ENCODE measurements around the gene KCNJ14.

The KCNJ14 gene

DNA sequence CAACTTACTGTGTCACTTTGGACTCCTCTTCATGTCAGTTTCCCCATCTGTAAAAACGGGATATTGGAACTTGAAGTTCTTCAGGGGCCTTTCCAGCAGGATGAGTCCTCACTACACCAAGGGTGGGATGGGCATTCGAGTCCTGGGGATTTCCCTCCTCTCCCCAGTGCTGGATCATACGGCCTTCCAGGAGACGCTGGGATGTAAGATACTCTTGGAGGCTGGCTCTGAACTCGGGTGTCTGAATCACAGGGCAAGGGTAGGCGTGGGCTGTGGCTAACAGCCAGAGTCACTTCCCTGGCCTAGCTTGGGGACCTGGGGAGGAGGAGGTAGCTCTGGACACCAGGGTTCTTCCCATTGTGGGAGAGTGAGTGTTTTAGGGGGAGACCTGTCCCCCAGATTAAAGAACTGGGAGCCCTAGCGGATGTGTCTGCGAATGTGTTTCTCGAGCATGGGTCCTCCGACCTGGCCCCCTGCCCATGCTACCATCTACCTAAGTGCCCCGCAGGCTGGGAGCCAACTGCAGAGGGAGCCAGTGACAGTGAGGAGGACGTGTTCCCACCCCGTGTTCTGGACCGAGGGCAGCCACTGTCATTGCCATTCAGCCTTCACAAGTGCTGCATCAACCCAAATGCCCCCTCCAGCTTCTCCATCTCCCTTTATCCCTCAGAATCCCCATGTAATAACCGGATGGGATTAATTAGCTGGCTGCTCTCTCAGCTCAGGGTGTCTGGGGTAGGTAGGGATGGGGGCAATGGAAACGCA is 11.4 kb downstream of the KCNJ14 start:
- H3K27ac ChIP-seq = no peak overlapping the region
- TF ChIP-seq, protein P1, sequence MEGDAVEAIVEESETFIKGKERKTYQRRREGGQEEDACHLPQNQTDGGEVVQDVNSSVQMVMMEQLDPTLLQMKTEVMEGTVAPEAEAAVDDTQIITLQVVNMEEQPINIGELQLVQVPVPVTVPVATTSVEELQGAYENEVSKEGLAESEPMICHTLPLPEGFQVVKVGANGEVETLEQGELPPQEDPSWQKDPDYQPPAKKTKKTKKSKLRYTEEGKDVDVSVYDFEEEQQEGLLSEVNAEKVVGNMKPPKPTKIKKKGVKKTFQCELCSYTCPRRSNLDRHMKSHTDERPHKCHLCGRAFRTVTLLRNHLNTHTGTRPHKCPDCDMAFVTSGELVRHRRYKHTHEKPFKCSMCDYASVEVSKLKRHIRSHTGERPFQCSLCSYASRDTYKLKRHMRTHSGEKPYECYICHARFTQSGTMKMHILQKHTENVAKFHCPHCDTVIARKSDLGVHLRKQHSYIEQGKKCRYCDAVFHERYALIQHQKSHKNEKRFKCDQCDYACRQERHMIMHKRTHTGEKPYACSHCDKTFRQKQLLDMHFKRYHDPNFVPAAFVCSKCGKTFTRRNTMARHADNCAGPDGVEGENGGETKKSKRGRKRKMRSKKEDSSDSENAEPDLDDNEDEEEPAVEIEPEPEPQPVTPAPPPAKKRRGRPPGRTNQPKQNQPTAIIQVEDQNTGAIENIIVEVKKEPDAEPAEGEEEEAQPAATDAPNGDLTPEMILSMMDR (conservative IDR thresholded peaks at IDR 0.05) = no peak

DNA sequence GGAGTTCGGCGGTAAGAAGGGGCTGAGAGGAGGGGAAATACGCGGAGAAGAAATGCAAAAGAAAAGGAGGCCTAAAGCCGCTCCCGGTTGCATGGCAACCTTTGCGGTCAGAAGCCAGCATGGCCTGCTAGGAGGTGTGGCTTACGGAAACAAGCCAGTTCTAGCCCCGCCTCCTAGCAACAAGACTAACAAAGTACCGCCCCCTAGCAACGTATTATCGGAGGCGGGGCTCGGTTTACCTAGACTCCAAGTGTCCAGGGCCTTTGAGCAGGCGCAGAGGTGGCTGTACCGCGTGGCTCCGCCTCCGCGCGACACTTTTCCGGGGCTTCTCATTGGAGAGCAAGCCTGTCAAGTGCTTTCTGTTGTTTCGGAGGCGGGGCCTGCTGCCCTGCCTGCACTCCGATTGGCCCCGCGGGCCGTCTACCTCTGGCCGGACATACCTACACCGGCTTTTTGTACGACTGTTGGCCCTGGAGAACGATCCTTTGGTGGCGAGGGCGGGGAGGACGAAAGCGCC is 13.5 kb downstream of the KCNJ14 start:
- peak overlapping the region; percentile 99 for H3K27ac ChIP-seq
- TF ChIP-seq, protein P1 (conservative IDR thresholded peaks at IDR 0.05) = no peak

DNA sequence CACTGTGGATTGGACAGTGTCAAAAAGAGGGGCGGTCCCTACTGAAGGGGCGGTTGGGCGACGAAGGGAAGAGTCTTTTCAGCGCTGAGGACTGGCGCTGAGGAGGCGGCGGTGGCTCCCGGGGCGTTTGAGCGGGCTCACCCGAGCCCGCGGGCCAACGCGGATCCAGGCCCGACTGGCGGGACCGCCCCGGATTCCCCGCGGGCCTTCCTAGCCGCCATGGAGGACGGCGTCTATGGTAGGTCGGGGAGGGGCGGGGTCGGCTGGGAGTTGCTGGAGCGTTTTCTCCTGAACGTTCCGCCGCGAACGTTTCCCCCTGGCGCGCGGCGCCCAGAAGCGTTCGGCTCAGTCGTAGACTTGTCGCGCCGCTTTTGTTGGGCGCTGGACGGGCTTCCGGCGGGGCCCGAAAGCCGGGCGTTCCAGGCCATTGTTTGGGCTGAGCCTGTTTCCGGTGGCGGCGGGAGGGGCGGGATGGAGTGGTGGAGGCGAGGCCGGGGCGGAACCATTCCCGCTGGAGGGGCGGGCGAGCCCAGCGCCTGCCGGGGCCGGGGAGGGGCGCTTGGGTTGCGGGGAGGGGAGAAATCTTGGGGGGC is 14.0 kb downstream of the KCNJ14 start, which contains the start of gene CYTH2:
TSS of gene CYTH2 (plus strand) at position 81 of the 593 bp plus-strand sequence. CDS start at position 220, 139 bp downstream.
- H3K27ac ChIP-seq = peak within 1 kb of the TSS; percentile 99
- TF ChIP-seq, protein P1 (conservative IDR thresholded peaks at IDR 0.05) = no peak

DNA sequence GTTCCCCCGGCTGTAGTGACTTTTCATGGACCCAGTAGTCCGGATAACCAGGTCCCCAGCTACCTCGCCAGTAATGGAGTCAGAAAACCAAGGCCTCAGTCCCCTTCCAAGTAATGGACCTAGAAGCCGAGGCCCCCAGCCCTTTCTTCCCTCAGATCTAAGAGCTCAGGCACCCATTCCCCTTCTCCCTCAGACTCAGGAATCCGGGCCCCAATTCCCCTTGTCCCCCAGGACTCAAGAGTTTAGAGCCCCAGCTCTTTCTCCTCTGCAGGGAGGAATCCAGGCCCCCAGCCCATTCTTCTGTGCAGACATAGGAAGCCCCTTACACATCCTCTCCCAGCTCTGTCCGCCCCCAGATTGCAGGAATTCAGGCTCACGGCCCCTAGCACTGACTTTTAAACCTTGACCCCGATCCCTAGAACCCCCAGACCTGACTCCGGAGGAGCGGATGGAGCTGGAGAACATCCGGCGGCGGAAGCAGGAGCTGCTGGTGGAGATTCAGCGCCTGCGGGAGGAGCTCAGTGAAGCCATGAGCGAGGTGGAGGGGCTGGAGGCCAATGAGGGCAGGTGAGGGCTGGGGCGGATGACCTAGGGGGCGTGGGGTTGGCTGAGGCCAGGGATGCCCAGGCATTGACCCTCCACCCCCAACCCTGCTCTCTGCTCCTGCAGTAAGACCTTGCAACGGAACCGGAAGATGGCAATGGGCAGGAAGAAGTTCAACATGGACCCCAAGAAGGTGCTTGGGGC is 14.7 kb downstream of the KCNJ14 start:
- peak overlapping the region; percentile 99 for H3K27ac ChIP-seq
- TF ChIP-seq, protein P1 (conservative IDR thresholded peaks at IDR 0.05) = no peak

DNA sequence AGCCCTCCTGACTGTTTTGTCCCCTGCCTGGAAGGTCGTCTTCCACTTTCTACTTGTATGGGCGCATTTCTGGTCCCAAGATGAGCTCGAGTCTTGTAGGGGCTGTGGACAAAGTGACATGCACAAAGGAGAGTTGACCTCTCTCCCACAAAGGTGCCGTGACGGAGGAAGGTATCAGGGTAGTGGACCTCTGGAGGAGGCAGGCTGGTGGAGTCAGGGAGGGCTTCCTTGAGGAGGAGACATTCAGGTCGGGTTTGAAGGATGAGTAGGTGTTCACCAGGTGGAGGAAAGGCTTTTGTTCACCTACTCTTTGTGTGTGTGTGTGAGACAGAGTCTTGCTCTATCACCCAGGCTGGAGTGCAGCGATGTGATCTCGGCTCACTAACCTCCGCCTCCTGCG is 15.5 kb downstream of the KCNJ14 start:
- TF ChIP-seq, protein P1 (conservative IDR thresholded peaks at IDR 0.05) = no peak
- peak overlapping the region; percentile 99; the same call in 1 of the 2 replicates for H3K27ac ChIP-seq

DNA sequence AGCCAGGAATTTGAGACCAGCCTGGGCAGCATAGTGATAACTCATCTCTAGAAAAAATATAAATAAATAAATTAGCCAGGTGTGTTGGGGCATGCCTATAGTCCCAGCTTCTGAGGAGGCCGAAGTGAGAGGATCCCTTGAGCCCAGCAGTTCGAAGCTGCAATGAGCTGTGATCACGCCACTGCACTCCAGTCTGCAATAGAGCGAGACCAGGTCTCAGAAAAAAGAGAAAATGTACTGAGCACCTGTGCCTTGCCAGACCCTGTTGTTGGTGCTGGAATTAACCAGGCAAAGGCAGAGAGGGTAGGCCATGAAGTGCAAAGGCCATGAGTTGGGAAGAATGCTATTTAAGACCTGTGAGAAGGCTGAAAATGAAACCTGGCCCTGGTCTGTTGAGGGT is 16.5 kb downstream of the KCNJ14 start:
- no peak overlapping the region for H3K27ac ChIP-seq
- TF ChIP-seq, protein P1 (conservative IDR thresholded peaks at IDR 0.05) = no peak
